A673 (cell line): ENCODE measurements around the gene MTF1. TPM values are rescaled to one million over a fixed set of nuclear protein-coding genes. Genes with fewer than 3 reads are reported as not detected.
"Not testable (repeated sequence)": the region's sequence is repeated elsewhere in the genome, so short reads cannot be mapped to it uniquely, and the experiment has no call there.

Experiments used
- BruUV-seq: library from RNA; stranded (reverse); fragments of 400-500 nt; replicated peaks from 2 replicates; lab custom pipeline; 2021; lab: Mats Ljungman, UMichigan
- CTCF ChIA-PET: fragments of 300-600 bp; sonication (Branson Sonifier 250); formaldehyde crosslinking; loops from one replicate; lab custom pipeline; 2022; ENCODE audit warnings: antibody characterized with exemption; lab: Charles Lee
- POLR2A ChIA-PET: fragments of 300-600 bp; sonication (Branson Sonifier 250); formaldehyde crosslinking; loops from one replicate; lab custom pipeline; 2022; ENCODE audit warnings: antibody characterized with exemption; ENCODE audit not compliant: low non-redundant PET; lab: Charles Lee
- DNase-seq: peaks from one replicate; pipeline ENCODE4 v3.0.0-alpha.2; 2015; ENCODE audit warnings: low spot score
- H3K27ac ChIP-seq: fragments of 200-600 bp; sonication (generic); 2 replicates; pipeline ENCODE4 v1.5.1; 2016; ENCODE audit warnings: mixed run types, low read depth, mild to moderate bottlenecking, mixed read lengths, antibody characterized with exemption, low read length; ENCODE audit not compliant: poor library complexity, severe bottlenecking
- H3K27me3 ChIP-seq: fragments of 200-600 bp; sonication (generic); replicated peaks from 2 replicates; pipeline ENCODE4 v1.6.1; 2017; ENCODE audit warnings: mixed run types, low read depth, mild to moderate bottlenecking, mixed read lengths, antibody characterized with exemption, low read length; ENCODE audit not compliant: insufficient read depth, poor library complexity
- H3K36me3 ChIP-seq: fragments of 200-600 bp; sonication (generic); 2 replicates; pipeline ENCODE4 v1.6.1; 2016; ENCODE audit warnings: mixed run types, mild to moderate bottlenecking, mixed read lengths, antibody characterized with exemption, low read length; ENCODE audit not compliant: insufficient read depth, poor library complexity, severe bottlenecking
- H3K4me1 ChIP-seq: fragments of 200-600 bp; sonication (generic); 2 replicates; pipeline ENCODE4 v1.6.1; 2017; ENCODE audit warnings: mixed run types, mild to moderate bottlenecking, mixed read lengths, antibody characterized with exemption, low read length; ENCODE audit not compliant: insufficient read depth, poor library complexity, severe bottlenecking
- H3K4me3 ChIP-seq: fragments of 200-600 bp; sonication (generic); 2 replicates; pipeline ENCODE4 v1.5.1; 2016; ENCODE audit warnings: low read depth, mixed run types, mild to moderate bottlenecking, mixed read lengths, low read length; ENCODE audit not compliant: poor library complexity, severe bottlenecking
- H3K9me3 ChIP-seq: fragments of 200-600 bp; sonication (generic); 2 replicates; pipeline ENCODE4 v1.6.1; 2016; ENCODE audit warnings: mixed run types, low read depth, mild to moderate bottlenecking, mixed read lengths, antibody characterized with exemption, low read length; ENCODE audit not compliant: poor library complexity, severe bottlenecking
- CTCF ChIP-seq: fragments of 300-800, 200-600 bp; sonication (generic); conservative IDR thresholded peaks from 2 replicates; pipeline ENCODE4 v1.5.1; 2017; ENCODE audit warnings: low read depth, mild to moderate bottlenecking, antibody characterized with exemption, low read length, moderate library complexity, mixed read lengths
- EZH2 ChIP-seq: fragments of 200-600 bp; sonication (generic); IDR thresholded peaks from 2 replicates; pipeline ENCODE4 v1.6.1; 2017; ENCODE audit warnings: borderline replicate concordance, low read depth, mild to moderate bottlenecking, mixed read lengths, antibody characterized with exemption, low read length; ENCODE audit not compliant: poor library complexity, severe bottlenecking
- intact Hi-C: fragments of 100-400 bp; cut with micrococcal nuclease; formaldehyde crosslinking; loops from one replicate; pipeline ENCODE4 v1.10.0; 2022; ENCODE audit not compliant: unreplicated experiment
- total RNA-seq: library from RNA; stranded (reverse); gene quantifications from 2 replicates; pipeline ENCODE4 v1.2.3, GENCODE V29; 2021

Gene MTF1
- total RNA-seq, 1 experiment from 2014 or later, result 19.8 TPM

- ChIA-PET POLR2A (no interaction called here), CTCF (no interaction called here)
- Histone ChIP-seq H3K9me3 (no peaks in the 10 kb centered on the region), H3K4me3 (no peak overlapping the region), H3K36me3 (no peaks in the 10 kb centered on the region), H3K27ac (no peak overlapping the region), H3K4me1 (no peaks in the 10 kb centered on the region), H3K27me3 (no peaks in the 10 kb centered on the region)
- TF ChIP-seq CTCF, result no peak
- no peak for TF ChIP-seq EZH2
- intact Hi-C loops, result no loop called here
- BruUV-seq, result no TSS peak
- DNase-seq, result no peak
These were observed 42.0 kb upstream of the MTF1 start for GRCh38 chr1:37901191-37901892.

GRCh38 chr1:37897563-37897962, 38.2 kb upstream of the MTF1 start:
- H3K27ac ChIP-seq, H3K36me3 ChIP-seq, H3K27me3 ChIP-seq, H3K4me3 ChIP-seq, POLR2A ChIA-PET, DNase-seq, BruUV-seq, CTCF ChIA-PET, H3K4me1 ChIP-seq, H3K9me3 ChIP-seq, intact Hi-C loops: not testable (repeated sequence)

- BruUV-seq, result no TSS peak
- ChIA-PET CTCF (no interaction called here), POLR2A (no interaction called here)
- Histone ChIP-seq H3K4me3 (no peak overlapping the region), H3K27ac (no peak overlapping the region), H3K27me3 (no peaks in the 10 kb centered on the region), H3K4me1 (no peaks in the 10 kb centered on the region), H3K36me3 (peaks cover 6% of the 10 kb centered on the region), H3K9me3 (no peaks in the 10 kb centered on the region)
- TF ChIP-seq EZH2, result no peak
- TF ChIP-seq CTCF, result no peak
- DNase-seq, result no peak
- intact Hi-C loops, result no loop called here
These were observed 34.3 kb upstream of the MTF1 start for GRCh38 chr1:37893673-37894072.
